ENCODE measurements around the gene COA1. TPM values are rescaled to one million over a fixed set of nuclear protein-coding genes. Genes with fewer than 3 reads are reported as not detected.

COA1 gene
- total RNA-seq, 2 experiments from 2014 or later, result 56.0 to 57.3 TPM

GRCh38 chr7:43754596-43754995 lies 25.3 kb upstream of the COA1 start:
- Mint-ChIP-seq H3K27me3 (peaks cover 16% of the 10 kb centered on the region), H3K27ac (no peak overlapping the region), H3K4me1 (peaks cover 46% of the 10 kb centered on the region), H3K4me3 (no peak overlapping the region), H3K9me3 (peaks cover 3% of the 10 kb centered on the region), H3K36me3 (ENCODE audit: low read depth) (peaks cover 3% of the 10 kb centered on the region)
- POLR2A ChIA-PET, result no interaction called here
- CTCF ChIA-PET, result no interaction called here
- DNase-seq, result no peak

- DNase-seq, result no peak
- no peak overlapping the region for H3K27ac Mint-ChIP-seq
- ChIA-PET CTCF (no interaction called here), POLR2A (interaction anchor here (0.7 kb wide), 1 partner anchor 330 kb away, joined by 3 read pairs; no protein-coding TSS in a partner anchor)
- H3K4me3 Mint-ChIP-seq, result no peak overlapping the region
- H3K27me3 Mint-ChIP-seq, result peaks cover 16% of the 10 kb centered on the region
- peaks cover 3% of the 10 kb centered on the region for H3K9me3 Mint-ChIP-seq
- peaks cover 42% of the 10 kb centered on the region for H3K4me1 Mint-ChIP-seq
- H3K36me3 Mint-ChIP-seq (ENCODE audit: low read depth), result peaks cover 3% of the 10 kb centered on the region
Measured at GRCh38 chr7:43753843-43754242, 24.5 kb upstream of the COA1 start.

- peaks cover 42% of the 10 kb centered on the region for H3K4me1 Mint-ChIP-seq
- ChIA-PET CTCF (no interaction called here), POLR2A (interaction anchor here (0.7 kb wide), 1 partner anchor 329 kb away, joined by 3 read pairs; no protein-coding TSS in a partner anchor)
- H3K9me3 Mint-ChIP-seq, result peaks cover 3% of the 10 kb centered on the region
- H3K27ac Mint-ChIP-seq, result no peak overlapping the region
- H3K36me3 Mint-ChIP-seq (ENCODE audit: low read depth), result peaks cover 3% of the 10 kb centered on the region
- H3K4me3 Mint-ChIP-seq, result no peak overlapping the region
- peaks cover 16% of the 10 kb centered on the region for H3K27me3 Mint-ChIP-seq
- DNase-seq, result no peak
Measured at GRCh38 chr7:43753271-43753810, 24.0 kb upstream of the COA1 start.

- peaks cover 3% of the 10 kb centered on the region for H3K36me3 Mint-ChIP-seq (ENCODE audit: low read depth)
- H3K27me3 Mint-ChIP-seq, result peaks cover 12% of the 10 kb centered on the region
- ChIA-PET CTCF (no interaction called here), POLR2A (no interaction called here)
- no peak for DNase-seq
- no peak overlapping the region for H3K4me3 Mint-ChIP-seq
- peaks cover 3% of the 10 kb centered on the region for H3K9me3 Mint-ChIP-seq
- no peak overlapping the region for H3K27ac Mint-ChIP-seq
- H3K4me1 Mint-ChIP-seq, result peaks cover 35% of the 10 kb centered on the region
Measured at GRCh38 chr7:43752411-43752810, 23.1 kb upstream of the COA1 start.

GRCh38 chr7:43750016-43750887 lies 20.9 kb upstream of the COA1 start:
- DNase-seq, result no peak
- POLR2A ChIA-PET, result interaction anchor here (1.2 kb wide), 1 partner anchor 21 kb away, joined by 5 read pairs; the partner anchor contains the start of gene COA1
- no peak overlapping the region for H3K27ac Mint-ChIP-seq
- peaks cover 9% of the 10 kb centered on the region for H3K27me3 Mint-ChIP-seq
- peaks cover 3% of the 10 kb centered on the region for H3K9me3 Mint-ChIP-seq
- CTCF ChIA-PET, result interaction anchor here (1.2 kb wide), 1 partner anchor 51 kb away, joined by 3 read pairs; no protein-coding TSS in a partner anchor
- peaks cover 20% of the 10 kb centered on the region for H3K4me1 Mint-ChIP-seq
- peaks cover 3% of the 10 kb centered on the region for H3K36me3 Mint-ChIP-seq (ENCODE audit: low read depth)
- no peak overlapping the region for H3K4me3 Mint-ChIP-seq

GRCh38 chr7:43749383-43749940 lies 20.1 kb upstream of the COA1 start:
- peaks cover 9% of the 10 kb centered on the region for H3K27me3 Mint-ChIP-seq
- H3K9me3 Mint-ChIP-seq, result peaks cover 3% of the 10 kb centered on the region
- CTCF ChIA-PET, result interaction anchor here (1.1 kb wide), 1 partner anchor 88 kb away, joined by 3 read pairs; no protein-coding TSS in a partner anchor
- peaks cover 20% of the 10 kb centered on the region for H3K4me1 Mint-ChIP-seq
- no peak for DNase-seq
- H3K27ac Mint-ChIP-seq, result no peak overlapping the region
- H3K4me3 Mint-ChIP-seq, result no peak overlapping the region
- H3K36me3 Mint-ChIP-seq (ENCODE audit: low read depth), result peaks cover 3% of the 10 kb centered on the region
- POLR2A ChIA-PET, result no interaction called here

- H3K36me3 Mint-ChIP-seq (ENCODE audit: low read depth), result no peaks in the 10 kb centered on the region
- peaks cover 2% of the 10 kb centered on the region for H3K27me3 Mint-ChIP-seq
Measured at GRCh38 chr7:43747328-43748105, 18.2 kb upstream of the COA1 start.

GRCh38 chr7:43742692-43743091 lies 13.4 kb upstream of the COA1 start:
- DNase-seq, result no peak
- Mint-ChIP-seq H3K27me3 (peaks cover 2% of the 10 kb centered on the region), H3K36me3 (ENCODE audit: low read depth) (no peaks in the 10 kb centered on the region), H3K4me3 (no peak overlapping the region), H3K27ac (no peak overlapping the region), H3K4me1 (no peaks in the 10 kb centered on the region), H3K9me3 (peaks cover 4% of the 10 kb centered on the region)
- ChIA-PET CTCF (no interaction called here), POLR2A (interaction anchor here (0.6 kb wide), 1 partner anchor 205 kb away, joined by 3 read pairs; no protein-coding TSS in a partner anchor)

More at GRCh38 chr7:43747328-43748105, 18.2 kb upstream of the COA1 start:
- no peak overlapping the region for H3K27ac Mint-ChIP-seq
- ChIA-PET CTCF (interaction anchor here (0.6 kb wide), 1 partner anchor 870 kb away, joined by 4 read pairs; no protein-coding TSS in a partner anchor), POLR2A (no interaction called here)
- DNase-seq, result no peak
- peaks cover 10% of the 10 kb centered on the region for H3K4me1 Mint-ChIP-seq
- peaks cover under 1% of the 10 kb centered on the region for H3K9me3 Mint-ChIP-seq
- H3K4me3 Mint-ChIP-seq, result no peak overlapping the region

GRCh38 chr7:43737467-43738127 lies 8.3 kb upstream of the COA1 start:
- POLR2A ChIA-PET, result no interaction called here
- CTCF ChIA-PET, result interaction anchor here (1.2 to 2.5 kb wide), 3 partner anchors 17 to 155 kb away, joined by 3 to 9 read pairs (median 3); partner anchors contain the start of gene STK17A
- Mint-ChIP-seq H3K9me3 (peaks cover 4% of the 10 kb centered on the region), H3K4me1 (peaks cover 15% of the 10 kb centered on the region), H3K36me3 (ENCODE audit: low read depth) (no peaks in the 10 kb centered on the region), H3K27ac (no peak overlapping the region), H3K27me3 (no peaks in the 10 kb centered on the region), H3K4me3 (no peak overlapping the region)
- no peak for DNase-seq

- no peak overlapping the region for H3K27ac Mint-ChIP-seq
- H3K27me3 Mint-ChIP-seq, result no peaks in the 10 kb centered on the region
- ChIA-PET POLR2A (interaction anchor here (0.6 to 1.0 kb wide), 3 partner anchors 24 to 153 kb away, joined by 3 to 4 read pairs (median 3); partner anchors contain the start of gene STK17A), CTCF (interaction anchor here (1.4 to 2.5 kb wide), 3 partner anchors 36 to 153 kb away, joined by 4 to 9 read pairs (median 4); partner anchors contain the start of gene STK17A)
- H3K9me3 Mint-ChIP-seq, result peaks cover 4% of the 10 kb centered on the region
- H3K36me3 Mint-ChIP-seq (ENCODE audit: low read depth), result no peaks in the 10 kb centered on the region
- no peak for DNase-seq
- no peak overlapping the region for H3K4me3 Mint-ChIP-seq
- peaks cover 16% of the 10 kb centered on the region for H3K4me1 Mint-ChIP-seq
Measured at GRCh38 chr7:43735802-43736603, 6.7 kb upstream of the COA1 start.

- Mint-ChIP-seq H3K9me3 (peaks cover 4% of the 10 kb centered on the region), H3K27ac (no peak overlapping the region), H3K4me1 (peaks cover 17% of the 10 kb centered on the region), H3K36me3 (ENCODE audit: low read depth) (no peaks in the 10 kb centered on the region), H3K4me3 (no peak overlapping the region), H3K27me3 (no peaks in the 10 kb centered on the region)
- ChIA-PET CTCF (interaction anchor here (1.4 to 2.5 kb wide), 3 partner anchors 35 to 153 kb away, joined by 4 to 9 read pairs (median 4); partner anchors contain the start of gene STK17A), POLR2A (interaction anchor here (0.6 to 1.0 kb wide), 2 partner anchors 24 to 153 kb away, joined by 3 read pairs; partner anchors contain the start of gene STK17A)
- no peak for DNase-seq
Measured at GRCh38 chr7:43735403-43735801, 6.1 kb upstream of the COA1 start.

All from activated CD4-positive, alpha-beta memory T cell treated with anti-CD3 and anti-CD28 coated beads, Interleukin-2, amount 10 ng/mL, durations not matched to agents 7 days and 5 days (primary cell).